HepG2 (cell line): Measurements from ENCODE around the gene CDX4. TPM values are rescaled to one million over a fixed set of nuclear protein-coding genes. Genes with fewer than 3 reads are reported as not detected.

Experiments used
- ATAC-seq: fragments of 200-7000 bp; cut with Tn5 transposase; 3 replicates; pipeline ENCODE4 v1.9.1; 2020; ENCODE audit warnings: mild to moderate bottlenecking, moderate library complexity
- Bru-seq: library from RNA; stranded (reverse); fragments of 400-500 nt; gene quantifications from one replicate; lab custom pipeline; 2021; lab: Mats Ljungman, UMichigan
- BruChase-seq, 2 experiments: library from RNA; stranded (reverse); fragments of 400-500 nt; gene quantifications; one replicate each; lab custom pipeline; 2021; lab: Mats Ljungman, UMichigan
- BruUV-seq: library from RNA; stranded (reverse); fragments of 400-500 nt; replicated peaks from 2 replicates; lab custom pipeline; 2021; lab: Mats Ljungman, UMichigan
- CTCF ChIA-PET: fragments of 300-600 bp; formaldehyde crosslinking; extraction: SDS; loops from one replicate; lab custom pipeline; 2021; ENCODE audit warnings: low total read pairs, inconsistent platforms, low intra/inter-chr PET ratio; lab: Yijun Ruan, JAX
- POLR2A ChIA-PET: fragments of 350-600 bp; sonication (Branson Sonifier 250); formaldehyde crosslinking; loops from one replicate; lab custom pipeline; 2020; ENCODE audit warnings: antibody characterized with exemption, inconsistent platforms; lab: Yijun Ruan, JAX
- DNase-seq: peaks from one replicate; pipeline ENCODE4 v3.0.0-alpha.2; 2015; ENCODE audit warnings: low spot score
- FAIRE-seq: peaks from 3 replicates; lab custom pipeline; 2011; peaks lifted over from hg19 to GRCh38; lab: Jason Lieb, UNC
- H2AFZ ChIP-seq: one replicate; pipeline ENCODE4 v1.6.1; 2011; ENCODE audit warnings: low read length, inconsistent platforms
- H3K27ac ChIP-seq: fragments of 300-600 bp; 3 replicates; pipeline ENCODE4 v1.8.0; 2011; ENCODE audit warnings: mixed run types, mild to moderate bottlenecking, mixed read lengths, low read length, inconsistent platforms; ENCODE audit not compliant: insufficient read depth; ENCODE audit errors: extremely low read length
- H3K27me3 ChIP-seq, 2 experiments: fragments of 200-600 bp in 1 of 2; 2 replicates in 1 of 2; 3 replicates in 1 of 2; pipeline versions ENCODE4 v1.6.0 to v1.8.0; 2011; ENCODE audit warnings: low read length in 2 of 2, mild to moderate bottlenecking in 2 of 2, moderate library complexity in 2 of 2, inconsistent platforms in 1 of 2; ENCODE audit not compliant: insufficient read depth in 2 of 2, control insufficient read depth in 1 of 2
- H3K36me3 ChIP-seq, 2 experiments: fragments of 200-600 bp in 1 of 2; replicated peaks in 1 of 2; 2 replicates in 1 of 2; 3 replicates in 1 of 2; pipeline versions ENCODE4 v1.5.1 to v1.8.0; 2011; ENCODE audit warnings: low read length in 2 of 2, inconsistent platforms in 1 of 2; ENCODE audit not compliant: insufficient read depth in 2 of 2, control insufficient read depth in 1 of 2
- H3K4me1 ChIP-seq: 2 replicates; pipeline ENCODE4 v1.5.1; 2012; ENCODE audit warnings: low read length, inconsistent platforms; ENCODE audit not compliant: insufficient read depth
- H3K4me2 ChIP-seq: 2 replicates; pipeline ENCODE4 v1.6.0; 2011; ENCODE audit warnings: low read depth, low read length, inconsistent platforms
- H3K4me3 ChIP-seq, 3 experiments: fragments of 200-600 bp in 1 of 3; sonication (generic), shearing (Covaris generic) in 1 of 3; replicated peaks in 1 of 3; 2 replicates each; pipeline ENCODE4 v1.5.1; 2011 to 2016; ENCODE audit warnings: low read length in 3 of 3, inconsistent platforms in 2 of 3, low read depth in 2 of 3, mild to moderate bottlenecking in 2 of 3, control low read depth in 1 of 3, mixed read lengths in 1 of 3; ENCODE audit not compliant: insufficient read depth in 1 of 3
- H3K79me2 ChIP-seq: one replicate; pipeline ENCODE4 v1.6.1; 2011; ENCODE audit warnings: low read length, inconsistent platforms; ENCODE audit not compliant: insufficient read depth
- H3K9ac ChIP-seq: 2 replicates; pipeline ENCODE4 v1.6.0; 2011; ENCODE audit warnings: mild to moderate bottlenecking, low read depth, low read length, inconsistent platforms; ENCODE audit not compliant: insufficient read depth
- H3K9me3 ChIP-seq: 2 replicates; pipeline ENCODE4 v1.5.1; 2012; ENCODE audit warnings: mild to moderate bottlenecking, low read length
- H4K20me1 ChIP-seq: 2 replicates; pipeline ENCODE4 v1.6.0; 2011; ENCODE audit warnings: inconsistent platforms, mild to moderate bottlenecking, low read length, moderate library complexity; ENCODE audit not compliant: insufficient read depth
- HDAC2 ChIP-seq: sonication (generic); formaldehyde crosslinking; IDR thresholded peaks from 2 replicates; pipeline ENCODE4 v1.4.0; 2020; ENCODE audit warnings: missing genetic modification reagents
- HOXA9 ChIP-seq: sonication (generic); formaldehyde crosslinking; IDR thresholded peaks from 2 replicates; pipeline ENCODE4 v1.8.1; 2022; ENCODE audit warnings: missing genetic modification reagents, mild to moderate bottlenecking, moderate library complexity, borderline replicate concordance
- KAT8 ChIP-seq: IDR thresholded peaks from 2 replicates; pipeline ENCODE4 v1.6.1; 2016; ENCODE audit warnings: missing genetic modification reagents, missing compliant biosample characterization
- MAFG ChIP-seq: sonication (generic); formaldehyde crosslinking; IDR thresholded peaks from 2 replicates; pipeline ENCODE4 v1.5.1; 2020; ENCODE audit warnings: mild to moderate bottlenecking, missing genetic modification reagents
- MAFK ChIP-seq, 2 experiments: IDR thresholded peaks in 1 of 2; conservative IDR thresholded peaks in 1 of 2; 2 replicates each; pipeline ENCODE4 v1.6.1; 2011; ENCODE audit warnings: improper control_type of control experiment in 2 of 2, low read length in 2 of 2
- MBNL3 ChIP-seq: fragments of 250-450 bp; sonication (Bioruptor Pico); conservative IDR thresholded peaks from 2 replicates; pipeline ENCODE4 v1.8.0; 2022; ENCODE audit warnings: mild to moderate bottlenecking, inconsistent platforms
- PLRG1 ChIP-seq: fragments of 450-650 bp; conservative IDR thresholded peaks from 2 replicates; pipeline ENCODE4 v1.6.1; 2016
- RCOR2 ChIP-seq: IDR thresholded peaks from 2 replicates; pipeline ENCODE4 v1.6.1; 2016; ENCODE audit warnings: missing biosample characterization, missing genetic modification reagents
- ZNF607 ChIP-seq: sonication (generic); formaldehyde crosslinking; IDR thresholded peaks from 2 replicates; pipeline ENCODE4 v1.5.1; 2020; ENCODE audit warnings: missing genetic modification reagents, mild to moderate bottlenecking, borderline replicate concordance
- ZNF749 ChIP-seq: sonication (generic); formaldehyde crosslinking; IDR thresholded peaks from 2 replicates; pipeline ENCODE4 v1.8.0; 2022; ENCODE audit warnings: mild to moderate bottlenecking, missing genetic modification reagents, moderate library complexity, borderline replicate concordance
- WGBS: methylation state at CpG from one replicate; pipeline ENCODE4 v1.1.6; 2017; ENCODE audit warnings: low lambda C conversion rate; 5-methylcytosine and 5-hydroxymethylcytosine counted together
- in situ Hi-C: cut with HindIII; loops from 2 replicates; pipeline ENCODE4 v1.10.0; 2017; ENCODE audit warnings: low pct_unique_long_range_greater_than_20kb; ENCODE audit not compliant: extremely low pct_ligation_motif_present
- intact Hi-C: fragments of 100-400 bp; cut with micrococcal nuclease; formaldehyde crosslinking; loops from one replicate; pipeline ENCODE4 v1.10.0; 2022; ENCODE audit not compliant: unreplicated experiment
- long read RNA-seq, 2 experiments: library from RNA in 1 of 2; library from polyadenylated mRNA in 1 of 2; stranded (forward) in 1 of 2; unstranded in 1 of 2; transcript quantifications; one replicate each; pipeline ENCODE4 v2.0.0, GENCODE V29; 2019 to 2022
- polyA minus RNA-seq, 3 experiments: library from RNA; depleted of rRNA, polyadenylated mRNA; stranded (reverse); fragments of >200 nt; gene quantifications; 2 replicates each; pipeline ENCODE4 v1.2.3, GENCODE V29; 2011; ENCODE audit warnings: low replicate concordance in 1 of 3
- polyA plus RNA-seq, 8 experiments: library from polyadenylated mRNA; depleted of rRNA in 3 of 8; stranded (reverse) in 7 of 8; unstranded in 1 of 8; fragments of >200 nt; fragmentation: Illumina TruSeq in 4 of 8; extraction: Trizol in 4 of 8; gene quantifications; 2 replicates each; pipeline versions ENCODE4 v1.2.1 to v1.2.3, GENCODE V29; 2011 to 2016; ENCODE audit warnings: low read depth in 4 of 8, missing spikeins in 1 of 8, mixed read lengths in 1 of 8; ENCODE audit not compliant: insufficient read depth in 1 of 8
- total RNA-seq, 5 experiments: library from RNA; depleted of rRNA; stranded (reverse); fragments of >200 nt; fragmentation: Illumina TruSeq; extraction: Trizol; gene quantifications; 2 replicates each; pipeline ENCODE4 v1.2.3, GENCODE V29; 2016; ENCODE audit warnings: low read depth in 1 of 5
- TF ChIP-seq, protein P1 (sequence below): sonication (generic); formaldehyde crosslinking; IDR thresholded peaks from 2 replicates; pipeline ENCODE4 v1.8.0; 2022; ENCODE audit warnings: mild to moderate bottlenecking, missing genetic modification reagents, moderate library complexity
- TF ChIP-seq, protein P2 (sequence below): sonication (generic); formaldehyde crosslinking; IDR thresholded peaks from 2 replicates; pipeline ENCODE4 v1.4.0; 2020; ENCODE audit warnings: missing genetic modification reagents

Gene CDX4, protein sequence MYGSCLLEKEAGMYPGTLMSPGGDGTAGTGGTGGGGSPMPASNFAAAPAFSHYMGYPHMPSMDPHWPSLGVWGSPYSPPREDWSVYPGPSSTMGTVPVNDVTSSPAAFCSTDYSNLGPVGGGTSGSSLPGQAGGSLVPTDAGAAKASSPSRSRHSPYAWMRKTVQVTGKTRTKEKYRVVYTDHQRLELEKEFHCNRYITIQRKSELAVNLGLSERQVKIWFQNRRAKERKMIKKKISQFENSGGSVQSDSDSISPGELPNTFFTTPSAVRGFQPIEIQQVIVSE
- total RNA-seq (2016; rRNA removed; fragmentation: Illumina TruSeq; extraction: Trizol) (not detected in 2 replicates), polyA plus RNA-seq (2011; rRNA removed) (not detected in 2 replicates), polyA minus RNA-seq (2011; rRNA and poly(A)+ RNA removed; ENCODE audit: low replicate concordance) (not detected in 2 replicates), Bru-seq, nascent RNA (not detected), BruChase-seq, experiment 1, labeled RNA remaining after a 6-hour chase (not detected), BruChase-seq, experiment 2, labeled RNA remaining after a 2-hour chase (not detected)
- total RNA-seq (2016; cell fraction: cytosol; rRNA removed; fragmentation: Illumina TruSeq; extraction: Trizol; ENCODE audit: low read depth), result not detected in 2 replicates
- not detected in 2 replicates for total RNA-seq (2016; cell fraction: insoluble cytoplasmic fraction; rRNA removed; fragmentation: Illumina TruSeq; extraction: Trizol)
- total RNA-seq (2016; cell fraction: membrane; rRNA removed; fragmentation: Illumina TruSeq; extraction: Trizol), result not detected in 2 replicates
- not detected in 2 replicates for total RNA-seq (2016; cell fraction: nucleus; rRNA removed; fragmentation: Illumina TruSeq; extraction: Trizol)
- polyA plus RNA-seq (2011; cell fraction: cytosol; rRNA removed), result not detected in 2 replicates
- polyA plus RNA-seq (2011; cell fraction: nucleus; rRNA removed), result not detected in 2 replicates
- polyA plus RNA-seq (2012), result not detected in 2 replicates
- not detected in 2 replicates for polyA plus RNA-seq (2016; cell fraction: cytosol; fragmentation: Illumina TruSeq; extraction: Trizol; ENCODE audit: low read depth)
- not detected in 2 replicates for polyA plus RNA-seq (2016; cell fraction: insoluble cytoplasmic fraction; fragmentation: Illumina TruSeq; extraction: Trizol; ENCODE audit: low read depth)
- polyA plus RNA-seq (2016; cell fraction: membrane; fragmentation: Illumina TruSeq; extraction: Trizol; ENCODE audit: low read depth), result not detected in 2 replicates
- not detected in 2 replicates for polyA plus RNA-seq (2016; cell fraction: nucleus; fragmentation: Illumina TruSeq; extraction: Trizol; ENCODE audit: insufficient read depth, low read depth)
- not detected in 2 replicates for polyA minus RNA-seq (2011; cell fraction: cytosol; rRNA and poly(A)+ RNA removed)
- not detected in 2 replicates for polyA minus RNA-seq (2011; cell fraction: nucleus; rRNA and poly(A)+ RNA removed)
- long read RNA-seq, experiment 1, result 0 reads
- long read RNA-seq, experiment 2, result 0 reads

DNA sequence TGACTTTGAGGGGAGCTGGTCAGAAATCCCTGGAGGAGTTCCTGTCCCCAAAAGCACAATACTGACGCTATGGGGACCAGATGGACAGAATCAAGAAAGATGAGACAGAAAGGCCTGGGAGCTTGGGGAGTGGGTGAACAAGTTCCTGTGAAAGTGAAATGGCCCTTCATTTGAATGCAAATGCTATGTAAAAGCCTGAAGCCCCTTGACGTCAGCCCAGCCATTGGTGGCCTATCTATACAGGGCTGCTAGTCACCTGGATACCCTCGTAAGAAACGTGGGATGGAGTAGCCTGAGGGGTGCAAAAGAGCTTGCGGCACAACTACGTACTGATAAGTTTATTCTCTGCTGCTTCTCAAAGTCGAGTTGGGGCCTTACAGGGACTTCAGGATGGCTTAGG lies at the start of gene CDX4:
Gene CDX4 (plus strand): TSS at position 223 of the 400 bp plus-strand sequence. CDS start 201 bp downstream, outside the sequence.
- Histone ChIP-seq H3K4me3 (no peak within 1 kb of the TSS), H4K20me1 (no peaks in the 10 kb centered on the region), H3K36me3 (no peaks in the 10 kb centered on the region), H3K4me2 (no peak within 1 kb of the TSS), H3K9me3 (no peaks in the 10 kb centered on the region), H3K4me1 (no peaks in the 10 kb centered on the region), H3K27ac (no peak within 1 kb of the TSS), H2AFZ (no peak within 1 kb of the TSS), H3K27me3 (no peaks in the 10 kb centered on the region), H3K79me2 (no peaks in the 10 kb centered on the region), H3K9ac (no peak within 1 kb of the TSS)
- ATAC-seq (no peak), DNase-seq (no peak), FAIRE-seq (no peak)
- CTCF ChIA-PET, result no interaction called here
- intact Hi-C loops (no loop called here), in situ Hi-C loops (no loop called here)
- WGBS, result 0% methylated on average over 1 of the region's 7 CpGs
- POLR2A ChIA-PET, result no interaction called here
- TF ChIP-seq ZNF749 (CRISPR knock-in tag), result no peak
- TF ChIP-seq HDAC2, result no peak
- TF ChIP-seq MAFG (CRISPR knock-in tag), result no peak
- TF ChIP-seq PLRG1, result no peak
- TF ChIP-seq, protein P1, sequence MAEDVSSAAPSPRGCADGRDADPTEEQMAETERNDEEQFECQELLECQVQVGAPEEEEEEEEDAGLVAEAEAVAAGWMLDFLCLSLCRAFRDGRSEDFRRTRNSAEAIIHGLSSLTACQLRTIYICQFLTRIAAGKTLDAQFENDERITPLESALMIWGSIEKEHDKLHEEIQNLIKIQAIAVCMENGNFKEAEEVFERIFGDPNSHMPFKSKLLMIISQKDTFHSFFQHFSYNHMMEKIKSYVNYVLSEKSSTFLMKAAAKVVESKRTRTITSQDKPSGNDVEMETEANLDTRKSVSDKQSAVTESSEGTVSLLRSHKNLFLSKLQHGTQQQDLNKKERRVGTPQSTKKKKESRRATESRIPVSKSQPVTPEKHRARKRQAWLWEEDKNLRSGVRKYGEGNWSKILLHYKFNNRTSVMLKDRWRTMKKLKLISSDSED (CRISPR knock-in tag), result no peak
- TF ChIP-seq KAT8 (CRISPR knock-in tag), result no peak
- TF ChIP-seq MBNL3 (CRISPR knock-in tag), result no peak
- TF ChIP-seq RCOR2 (CRISPR knock-in tag), result no peak
- TF ChIP-seq, protein P2, sequence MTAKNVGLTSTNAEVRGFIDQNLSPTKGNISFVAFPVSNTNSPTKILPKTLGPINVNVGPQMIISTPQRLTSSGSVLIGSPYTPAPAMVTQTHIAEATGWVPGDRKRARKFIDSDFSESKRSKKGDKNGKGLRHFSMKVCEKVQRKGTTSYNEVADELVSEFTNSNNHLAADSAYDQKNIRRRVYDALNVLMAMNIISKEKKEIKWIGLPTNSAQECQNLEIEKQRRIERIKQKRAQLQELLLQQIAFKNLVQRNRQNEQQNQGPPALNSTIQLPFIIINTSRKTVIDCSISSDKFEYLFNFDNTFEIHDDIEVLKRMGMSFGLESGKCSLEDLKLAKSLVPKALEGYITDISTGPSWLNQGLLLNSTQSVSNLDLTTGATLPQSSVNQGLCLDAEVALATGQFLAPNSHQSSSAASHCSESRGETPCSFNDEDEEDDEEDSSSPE (CRISPR knock-in tag), result no peak
- TF ChIP-seq MAFK (conservative IDR thresholded peaks at IDR 0.05 in 1 of 2, IDR thresholded peaks at IDR 0.05 in 1 of 2; ENCODE audit: low read length in 2 of 2), result no peak
- TF ChIP-seq ZNF607 (CRISPR knock-in tag), result no peak
- TF ChIP-seq HOXA9, result no peak
- BruUV-seq, result no TSS peak
